Measurements from ENCODE around the gene ZNF862.

DNA sequence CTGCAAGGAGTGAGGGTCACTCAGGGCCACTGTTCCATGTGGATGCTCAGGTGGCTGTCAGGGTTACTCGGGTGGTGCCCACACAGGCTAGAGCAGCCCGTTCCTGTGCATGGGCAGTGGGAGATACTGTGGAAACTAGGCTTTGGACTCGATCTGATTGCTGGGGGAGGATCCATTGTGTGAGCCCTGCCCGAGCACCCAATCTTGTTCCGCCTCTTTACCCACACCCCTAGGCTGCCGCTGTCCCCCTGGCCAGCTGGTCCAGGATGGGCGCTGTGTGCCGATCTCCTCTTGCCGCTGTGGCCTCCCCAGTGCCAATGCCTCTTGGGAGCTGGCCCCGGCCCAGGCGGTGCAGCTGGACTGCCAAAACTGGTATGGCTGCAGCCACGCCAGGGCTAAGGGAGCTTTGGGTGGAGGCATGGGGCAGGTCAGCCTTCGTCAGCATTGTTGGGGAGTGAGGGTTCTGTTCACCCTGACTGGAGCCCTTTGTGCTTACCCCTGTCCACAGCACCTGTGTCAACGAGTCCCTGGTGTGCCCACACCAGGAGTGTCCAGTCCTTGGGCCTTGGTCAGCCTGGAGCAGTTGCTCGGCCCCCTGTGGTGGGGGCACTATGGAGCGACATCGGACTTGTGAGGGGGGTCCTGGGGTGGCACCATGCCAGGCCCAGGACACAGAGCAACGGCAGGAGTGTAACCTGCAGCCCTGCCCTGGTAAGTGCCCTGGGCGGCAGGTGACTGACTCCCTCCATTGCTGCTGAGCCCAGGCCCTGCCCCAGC is 12.4 kb upstream of the ZNF862 start:
- TF ChIP-seq CTCF (IDR thresholded peaks at IDR 0.05) (no peak), POLR2A (IDR thresholded peaks at IDR 0.05) (no peak)

All from Peyer's patch (tissue), 4 donors.